HG03045 (cell line): ENCODE measurements around the gene PAK1.
"Not testable (repeated sequence)": the region's sequence is repeated elsewhere in the genome, so short reads cannot be mapped to it uniquely, and the experiment has no call there.

Experiments
- ATAC-seq: cut with Tn5 transposase; IDR thresholded peaks from one replicate; pipeline ENCODE4 v1.9.1; 2021; ENCODE audit warnings: mild to moderate bottlenecking, moderate library complexity; ENCODE audit not compliant: unreplicated experiment

Gene PAK1

DNA sequence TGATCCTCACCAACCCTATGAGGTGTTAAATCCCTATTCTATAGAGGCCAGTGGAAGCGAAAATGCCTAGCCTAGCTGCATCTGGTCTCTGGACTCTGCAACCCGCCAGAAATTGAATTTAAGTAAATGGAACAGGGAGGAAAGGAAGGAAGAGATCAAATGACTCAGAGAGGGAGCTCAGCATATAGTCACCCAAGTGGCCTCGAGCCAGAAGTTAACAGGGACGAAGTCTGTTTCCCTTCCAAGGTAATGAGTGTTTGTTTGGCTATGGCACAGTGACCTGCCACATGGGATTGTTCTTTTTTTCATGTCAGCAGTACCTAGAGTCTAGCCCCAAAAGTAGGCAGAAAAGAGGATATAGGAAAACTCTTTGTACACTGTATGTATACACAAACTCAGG is 66.3 kb downstream of the PAK1 start:
- ATAC-seq, result no peak

- ATAC-seq, result no peak
Measured at GRCh38 chr11:77406396-77406795, 67.5 kb downstream of the PAK1 start.

- ATAC-seq, result no peak
Measured at GRCh38 chr11:77403211-77403610, 70.7 kb downstream of the PAK1 start.

DNA sequence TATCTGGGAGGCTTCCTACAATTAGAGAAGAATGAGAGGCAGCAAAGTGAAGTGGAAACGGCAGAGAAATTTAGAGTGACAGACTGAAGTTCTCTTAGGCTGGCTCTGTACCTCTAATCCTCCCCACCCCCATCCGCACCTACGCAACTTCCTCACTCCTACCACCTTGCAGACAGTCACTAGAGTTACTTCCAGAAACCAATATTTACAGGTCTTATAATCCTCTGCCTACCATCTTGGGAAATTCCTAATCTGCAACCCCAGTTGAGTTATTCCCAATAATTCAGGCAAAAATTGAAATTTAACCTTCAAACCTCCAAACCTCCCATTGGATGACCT is 71.7 kb downstream of the PAK1 start:
- no peak for ATAC-seq

DNA sequence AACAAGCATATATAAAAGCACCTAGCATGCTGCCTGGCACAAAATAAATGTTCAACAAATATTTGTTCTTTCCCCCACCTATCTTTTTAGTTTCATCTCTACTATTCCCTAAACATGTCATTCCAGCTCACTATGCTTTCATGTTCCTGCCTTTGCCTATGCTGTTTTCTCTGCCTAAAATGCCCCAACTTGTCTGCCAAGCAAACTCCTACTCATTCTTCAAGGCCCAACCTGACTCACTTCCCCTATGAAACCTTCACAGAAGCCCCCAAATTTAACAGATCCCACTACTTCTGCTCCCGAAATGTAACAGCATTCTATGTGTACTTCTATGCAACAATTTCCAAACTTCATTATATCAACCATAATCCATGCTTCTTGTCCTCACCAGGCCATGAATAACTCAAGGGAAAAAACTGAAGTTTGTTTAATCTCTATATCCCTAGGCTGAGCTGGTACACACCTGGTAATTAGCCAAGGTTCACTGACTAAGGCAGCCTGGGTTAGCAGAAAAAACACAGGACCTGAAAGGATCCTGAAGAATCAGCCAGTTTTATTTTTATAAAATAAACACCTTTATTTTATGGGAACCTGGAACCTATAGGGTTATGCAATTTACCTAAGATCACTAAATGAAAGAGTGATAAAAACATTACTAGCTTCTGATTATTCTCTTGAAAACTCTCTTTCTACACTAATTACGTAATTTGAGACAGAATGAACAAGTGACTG is 72.2 kb downstream of the PAK1 start:
- ATAC-seq, result no peak

DNA sequence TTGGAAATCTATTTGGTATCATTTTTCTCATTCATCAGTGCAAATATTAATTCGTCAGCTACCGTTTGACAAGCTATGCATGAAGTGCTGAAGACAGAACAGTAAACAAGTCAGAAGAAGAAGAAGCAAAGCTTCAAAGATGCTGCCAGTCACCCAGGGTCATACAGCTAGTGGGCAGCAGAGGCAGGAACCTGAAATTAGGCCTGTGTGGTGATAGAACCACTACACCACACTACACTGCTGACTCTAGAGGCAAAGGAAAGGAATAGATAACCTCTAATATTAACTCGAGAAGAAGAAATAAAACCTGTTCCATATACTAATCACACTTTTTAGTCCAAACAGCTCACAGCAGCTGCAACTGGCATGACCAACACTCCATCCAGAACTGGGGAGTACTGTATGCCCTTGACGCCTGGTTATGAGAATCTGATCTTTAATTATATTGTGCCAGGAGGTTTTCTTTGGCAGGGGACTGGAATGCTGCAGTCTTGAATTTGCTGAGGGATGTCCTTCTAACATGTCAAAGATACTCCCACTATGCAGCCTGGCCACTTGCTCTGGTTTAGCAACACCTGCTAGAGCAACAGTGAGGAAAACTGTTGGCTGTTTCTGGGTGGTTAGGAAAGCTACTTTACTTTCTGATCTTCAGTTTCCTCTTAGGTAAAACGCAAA is 73.0 kb downstream of the PAK1 start:
- no peak for ATAC-seq

DNA sequence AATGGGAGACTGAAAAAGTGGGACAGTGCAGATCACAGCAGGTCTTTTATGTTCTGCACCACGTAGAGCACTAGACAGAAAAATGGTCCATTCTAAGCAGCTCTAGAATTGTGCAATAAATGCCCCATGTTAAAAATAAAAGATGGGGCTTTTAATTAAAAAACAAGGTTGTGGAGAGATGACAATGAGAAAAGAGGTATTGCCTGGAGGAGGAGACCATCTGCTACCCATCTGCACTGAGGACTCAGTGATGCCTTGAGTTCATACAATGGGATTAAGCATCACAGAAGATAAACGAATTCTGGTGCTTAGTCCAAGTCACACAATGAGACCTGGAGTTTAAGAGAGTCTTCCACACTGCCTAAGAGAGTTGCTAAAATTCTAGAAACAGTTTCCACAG is 73.6 kb downstream of the PAK1 start:
- no peak for ATAC-seq

- ATAC-seq, result no peak
Measured at GRCh38 chr11:77397631-77398030, 76.3 kb downstream of the PAK1 start.

GRCh38 chr11:77396911-77397310 is 77.0 kb downstream of the PAK1 start:
- ATAC-seq, result no peak

- ATAC-seq, result no peak
Measured at GRCh38 chr11:77396305-77396704, 77.6 kb downstream of the PAK1 start.

DNA sequence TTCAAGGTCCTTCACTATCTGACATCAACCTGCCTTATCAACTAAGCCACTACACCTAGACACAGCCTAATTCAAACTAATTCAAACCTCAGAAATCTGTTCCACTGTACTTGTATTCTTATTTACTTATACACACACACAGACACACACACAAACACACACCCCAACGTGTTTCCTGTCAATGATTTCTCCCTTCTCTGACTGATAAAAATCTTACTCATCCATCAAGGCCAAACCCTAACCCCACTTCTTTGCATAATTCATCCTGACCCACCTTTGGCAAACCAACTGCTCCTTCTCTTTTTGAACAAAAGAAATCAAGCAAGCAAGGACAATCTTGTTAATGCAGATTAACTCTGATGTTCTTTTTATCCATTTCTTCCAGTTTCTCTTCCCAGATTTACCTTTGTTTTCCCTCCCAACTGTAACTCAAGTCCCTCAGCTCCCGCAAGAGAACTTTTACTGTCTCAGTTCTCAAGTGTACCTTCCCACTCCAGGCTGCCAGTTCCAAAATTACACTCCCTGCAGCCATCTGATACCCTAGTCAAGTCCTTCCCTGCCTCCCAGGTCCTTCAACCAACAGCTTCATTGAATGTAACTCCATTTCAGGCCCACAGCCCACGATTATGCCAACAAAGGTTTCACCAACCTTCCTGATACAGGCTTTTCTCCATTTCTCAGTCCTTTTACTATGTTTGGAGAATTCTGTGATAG is 78.3 kb downstream of the PAK1 start:
- ATAC-seq, result no peak

DNA sequence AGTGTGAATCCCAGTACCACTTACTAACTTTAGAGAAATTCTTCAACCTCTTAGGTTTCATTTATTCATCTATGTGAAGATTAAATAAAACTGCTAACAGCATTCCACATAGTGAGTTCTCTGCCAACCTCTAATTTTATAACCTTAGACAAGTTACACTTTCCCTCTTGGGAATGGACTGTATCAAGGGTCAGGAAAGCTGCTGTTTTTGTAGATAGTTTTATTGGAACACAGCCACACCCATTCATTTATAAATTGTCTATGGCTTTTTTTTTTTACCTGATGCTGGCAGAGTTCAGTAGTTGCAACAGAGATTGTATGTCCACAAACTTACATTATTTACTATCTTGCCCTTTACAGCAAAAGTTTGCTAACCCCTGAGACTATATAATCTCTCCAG is 81.1 kb downstream of the PAK1 start:
- no peak for ATAC-seq

DNA sequence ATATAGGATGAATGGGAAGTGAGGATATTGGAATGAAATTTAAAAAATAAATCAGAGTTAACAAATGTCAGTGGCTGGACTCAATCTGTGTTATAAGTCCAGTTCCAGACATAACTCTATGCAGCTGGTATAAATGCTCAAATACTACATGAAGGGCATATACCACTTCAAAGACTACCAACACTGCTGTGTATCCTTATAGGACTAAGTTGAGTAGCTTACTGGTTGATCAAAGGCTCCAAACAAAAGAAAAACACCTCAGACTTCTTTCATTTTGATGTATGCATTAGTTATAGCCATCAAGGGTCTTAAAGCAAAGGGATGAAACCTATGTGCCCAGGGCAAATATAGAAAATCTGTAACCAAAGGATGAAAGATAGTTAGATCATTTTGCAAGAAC is 86.2 kb downstream of the PAK1 start:
- no peak for ATAC-seq

- ATAC-seq, result no peak
Measured at GRCh38 chr11:77386178-77386577, 87.7 kb downstream of the PAK1 start.

DNA sequence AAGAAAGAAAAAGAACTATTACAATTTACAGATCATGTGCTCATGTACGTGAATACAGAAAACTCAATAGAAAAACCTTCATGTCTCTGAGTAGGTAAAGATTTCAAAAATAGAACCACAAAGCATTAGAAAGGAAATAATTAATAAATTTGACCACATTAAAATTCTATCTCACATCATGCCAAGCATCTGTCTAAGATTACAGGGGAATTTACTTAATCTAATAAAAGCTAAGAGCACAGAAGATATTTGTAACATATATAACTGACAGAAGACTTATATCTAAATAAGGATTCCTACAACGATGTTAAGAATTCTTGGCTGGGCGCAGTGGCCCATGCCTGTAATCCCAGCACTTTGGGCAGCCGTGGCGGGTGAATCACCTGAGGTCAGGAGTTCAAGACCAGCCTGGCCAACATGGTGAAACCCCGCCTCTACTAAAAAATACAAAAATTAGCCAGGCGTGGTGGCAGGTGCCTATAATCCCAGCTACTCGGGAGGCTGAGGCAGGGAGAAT is 88.6 kb downstream of the PAK1 start:
- ATAC-seq, result not testable (repeated sequence)

DNA sequence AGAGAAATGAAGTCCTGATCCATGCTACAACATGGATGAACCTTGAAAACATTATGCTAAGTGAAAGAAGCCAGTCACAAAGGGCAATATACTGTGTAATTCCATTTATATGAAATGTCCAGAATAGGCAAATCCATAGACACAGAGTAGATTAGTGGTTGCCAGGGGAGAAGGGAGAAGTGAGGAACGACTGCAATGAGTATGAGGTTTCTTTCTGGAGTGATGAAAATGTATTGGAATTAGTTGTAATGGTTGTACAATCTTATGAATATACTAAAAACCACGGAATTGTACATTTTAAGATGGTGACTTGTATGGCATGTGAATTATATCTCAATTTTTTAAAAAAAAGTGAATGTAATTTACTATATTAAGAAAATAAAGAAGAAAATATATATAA is 89.3 kb downstream of the PAK1 start:
- no peak for ATAC-seq

GRCh38 chr11:77383349-77383748 is 90.5 kb downstream of the PAK1 start:
- not testable (repeated sequence) for ATAC-seq

DNA sequence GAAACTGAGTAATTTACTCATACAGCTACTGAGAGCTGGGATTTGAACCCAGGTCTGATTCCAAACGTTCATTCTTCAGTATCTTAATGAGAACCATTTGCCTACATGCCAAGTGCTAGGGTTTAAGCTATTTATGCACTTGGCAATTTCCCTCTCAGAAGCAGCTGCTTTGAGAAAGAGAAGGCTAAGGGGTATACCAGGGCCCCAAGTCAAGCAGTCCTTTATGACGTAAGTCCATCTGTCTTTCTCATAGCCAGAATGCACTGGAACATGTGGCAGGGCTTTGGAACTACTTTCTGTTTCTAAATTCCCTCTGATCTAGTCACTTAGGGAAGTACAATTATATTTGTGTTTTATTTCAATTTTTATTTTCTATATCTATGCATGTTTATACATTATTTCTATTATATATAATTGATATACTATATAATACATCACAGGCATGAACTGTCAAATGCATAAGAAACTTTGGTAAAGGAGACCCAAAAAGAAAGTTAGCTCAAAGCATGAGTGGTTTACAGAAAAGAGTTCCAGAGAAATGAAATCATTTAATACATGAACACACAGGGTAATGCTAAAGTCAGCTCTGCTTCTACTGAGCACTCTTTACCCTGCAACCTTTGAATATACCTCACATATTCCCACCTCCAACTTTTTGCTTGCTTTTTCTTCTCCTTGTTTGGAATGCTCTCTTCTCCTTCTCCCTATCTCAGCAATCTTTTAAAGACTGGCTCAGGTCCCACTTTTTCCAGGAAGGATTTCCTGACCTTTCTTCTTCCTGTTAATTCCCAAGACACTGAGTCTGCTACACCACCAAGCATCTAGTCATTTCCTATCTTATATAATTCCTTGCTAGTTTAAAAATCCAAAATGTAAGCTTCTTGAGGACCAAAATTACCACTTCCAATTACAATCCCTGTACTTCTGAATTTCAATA is 91.9 kb downstream of the PAK1 start:
- no peak for ATAC-seq

- no peak for ATAC-seq
Measured at GRCh38 chr11:77379934-77380333, 94.0 kb downstream of the PAK1 start.

GRCh38 chr11:77379253-77379652 is 94.6 kb downstream of the PAK1 start:
- ATAC-seq, result no peak

DNA sequence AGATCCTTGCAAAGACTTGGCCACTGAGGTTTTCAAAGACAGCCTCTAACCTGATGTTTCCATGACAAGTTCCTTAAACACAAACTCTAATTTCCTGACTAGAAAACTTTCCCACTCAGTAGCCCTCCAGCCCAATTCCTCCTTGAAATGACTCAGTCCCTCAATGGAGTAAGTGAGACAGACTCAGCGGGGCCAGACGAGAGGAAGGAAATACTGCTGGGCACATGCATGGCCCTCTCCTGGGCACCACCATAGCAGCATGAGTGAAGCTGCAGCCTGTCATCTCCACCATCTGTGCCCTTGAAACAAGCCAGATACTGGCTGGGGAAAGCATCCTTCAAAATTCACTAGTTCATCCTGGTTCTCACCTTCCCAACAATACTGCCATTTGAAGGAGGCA is 96.2 kb downstream of the PAK1 start:
- no peak for ATAC-seq
